ENCODE data around the gene MINDY4.

DNA sequence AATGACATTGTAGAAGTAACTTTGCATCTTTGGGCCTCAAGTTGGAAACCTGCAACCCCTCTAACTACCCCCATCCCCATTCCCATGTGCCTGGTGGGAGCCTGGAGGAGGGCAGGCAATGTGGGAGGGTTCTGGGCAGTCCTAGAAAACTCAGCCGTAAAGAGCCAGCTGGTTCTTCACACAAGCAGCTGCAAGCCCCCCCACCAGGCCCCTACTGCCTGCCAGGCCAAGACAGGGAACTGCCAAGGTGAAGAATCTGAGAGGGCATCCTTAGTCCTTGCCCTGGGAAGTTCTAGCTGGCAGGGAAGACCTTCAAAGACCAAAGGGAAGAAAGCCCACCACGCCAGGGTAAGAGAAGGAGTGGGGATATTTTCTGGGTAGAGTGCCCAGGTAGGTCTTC lies 31.5 kb upstream of the MINDY4 start:
- TF ChIP-seq POLR2AphosphoS5 (IDR thresholded peaks at IDR 0.05; ENCODE audit: low read depth, low read length) (no peak), POLR2A (IDR thresholded peaks at IDR 0.05; ENCODE audit: low read depth, low read length) (no peak), TAF1 (IDR thresholded peaks at IDR 0.05; ENCODE audit: low read depth, low read length) (no peak), SPI1 (IDR thresholded peaks at IDR 0.05; ENCODE audit: low read depth, low read length) (no peak), POU2F2 (IDR thresholded peaks at IDR 0.05; ENCODE audit: low read depth, low read length) (no peak), PAX5 (IDR thresholded peaks at IDR 0.05; ENCODE audit: insufficient read depth, low read length, severe bottlenecking) (no peak)

All from GM12891 (cell line).